HG03521 (cell line): Measurements from ENCODE around the gene ATG9A.
"Not testable (repeated sequence)": the region's sequence is repeated elsewhere in the genome, so short reads cannot be mapped to it uniquely, and the experiment has no call there.

Source experiments
- ATAC-seq: cut with Tn5 transposase; IDR thresholded peaks from one replicate; pipeline ENCODE4 v1.9.1; 2021; ENCODE audit warnings: mild to moderate bottlenecking, moderate library complexity; ENCODE audit not compliant: unreplicated experiment

The ATG9A gene, protein sequence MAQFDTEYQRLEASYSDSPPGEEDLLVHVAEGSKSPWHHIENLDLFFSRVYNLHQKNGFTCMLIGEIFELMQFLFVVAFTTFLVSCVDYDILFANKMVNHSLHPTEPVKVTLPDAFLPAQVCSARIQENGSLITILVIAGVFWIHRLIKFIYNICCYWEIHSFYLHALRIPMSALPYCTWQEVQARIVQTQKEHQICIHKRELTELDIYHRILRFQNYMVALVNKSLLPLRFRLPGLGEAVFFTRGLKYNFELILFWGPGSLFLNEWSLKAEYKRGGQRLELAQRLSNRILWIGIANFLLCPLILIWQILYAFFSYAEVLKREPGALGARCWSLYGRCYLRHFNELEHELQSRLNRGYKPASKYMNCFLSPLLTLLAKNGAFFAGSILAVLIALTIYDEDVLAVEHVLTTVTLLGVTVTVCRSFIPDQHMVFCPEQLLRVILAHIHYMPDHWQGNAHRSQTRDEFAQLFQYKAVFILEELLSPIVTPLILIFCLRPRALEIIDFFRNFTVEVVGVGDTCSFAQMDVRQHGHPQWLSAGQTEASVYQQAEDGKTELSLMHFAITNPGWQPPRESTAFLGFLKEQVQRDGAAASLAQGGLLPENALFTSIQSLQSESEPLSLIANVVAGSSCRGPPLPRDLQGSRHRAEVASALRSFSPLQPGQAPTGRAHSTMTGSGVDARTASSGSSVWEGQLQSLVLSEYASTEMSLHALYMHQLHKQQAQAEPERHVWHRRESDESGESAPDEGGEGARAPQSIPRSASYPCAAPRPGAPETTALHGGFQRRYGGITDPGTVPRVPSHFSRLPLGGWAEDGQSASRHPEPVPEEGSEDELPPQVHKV

DNA sequence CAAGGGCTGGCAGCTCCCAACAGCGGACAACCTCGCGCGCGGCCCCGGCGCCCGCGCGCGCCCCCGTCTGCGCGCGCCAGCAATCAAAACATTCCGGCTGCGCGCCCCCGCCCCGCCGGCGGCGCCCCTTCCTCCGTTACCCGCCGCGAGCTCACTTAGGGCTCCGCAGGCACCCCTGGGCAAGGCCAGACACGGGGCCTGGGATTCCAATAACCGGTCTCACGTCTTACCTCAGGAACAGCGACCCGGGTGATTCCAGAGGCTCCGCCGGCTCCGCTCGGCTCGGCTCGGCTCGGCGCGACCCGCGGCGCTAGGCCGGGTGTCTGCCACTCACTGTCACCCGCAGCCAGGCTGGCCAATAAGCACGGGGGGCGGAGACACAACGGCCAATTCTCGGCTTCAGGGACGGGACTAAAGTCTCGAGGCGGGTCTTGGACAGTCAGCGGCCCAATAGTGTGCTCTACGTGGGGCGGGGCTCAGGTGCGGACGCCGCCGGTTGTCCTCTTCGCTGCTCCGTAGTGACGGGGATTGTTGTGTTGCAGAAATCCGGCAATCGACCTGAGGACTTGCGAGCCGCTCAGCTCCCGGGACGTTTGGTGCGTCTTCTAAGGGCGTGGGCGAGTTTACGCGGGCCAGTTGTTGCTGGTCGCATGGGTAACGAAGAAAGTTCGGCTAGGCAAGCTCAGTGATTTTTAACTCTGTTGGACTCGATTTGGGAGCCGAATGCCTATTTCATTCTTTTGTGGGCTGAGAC, at the start of gene ATG9A, which contains the start of gene ANKZF1:
Gene ATG9A, minus strand, starts transcription at position 332 of the 754 bp plus-strand sequence. CDS start 1,612 bp downstream, outside the sequence.
Gene ANKZF1, plus strand, starts transcription at position 502 of the 754 bp plus-strand sequence. CDS start 452 bp downstream, outside the sequence.
- ATAC-seq, result peak; percentile 97

DNA sequence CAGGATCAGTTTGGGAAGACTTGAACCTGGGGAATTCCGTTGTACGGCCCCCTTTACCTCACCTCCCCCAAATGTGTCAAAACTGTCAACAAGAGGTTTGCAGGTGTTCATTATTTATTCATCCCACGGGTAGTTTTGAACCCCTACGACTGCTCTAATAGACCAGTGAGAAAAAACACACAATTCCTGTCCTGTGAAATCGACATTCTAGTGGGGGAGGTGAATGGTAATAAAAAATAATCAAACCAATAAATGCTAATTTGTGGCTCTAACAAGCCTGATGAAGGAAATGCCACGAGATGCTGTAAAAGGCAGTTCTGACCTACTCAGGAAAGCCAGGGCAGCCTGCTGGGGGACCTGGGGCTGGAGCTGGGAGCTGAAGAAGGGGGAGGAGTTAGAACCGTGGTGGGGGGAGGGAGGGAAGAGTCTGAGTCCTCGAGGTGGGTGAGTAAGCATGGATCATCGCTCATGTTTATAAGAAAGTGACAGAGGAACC, 49.3 kb upstream of the ATG9A start:
- no peak for ATAC-seq

DNA sequence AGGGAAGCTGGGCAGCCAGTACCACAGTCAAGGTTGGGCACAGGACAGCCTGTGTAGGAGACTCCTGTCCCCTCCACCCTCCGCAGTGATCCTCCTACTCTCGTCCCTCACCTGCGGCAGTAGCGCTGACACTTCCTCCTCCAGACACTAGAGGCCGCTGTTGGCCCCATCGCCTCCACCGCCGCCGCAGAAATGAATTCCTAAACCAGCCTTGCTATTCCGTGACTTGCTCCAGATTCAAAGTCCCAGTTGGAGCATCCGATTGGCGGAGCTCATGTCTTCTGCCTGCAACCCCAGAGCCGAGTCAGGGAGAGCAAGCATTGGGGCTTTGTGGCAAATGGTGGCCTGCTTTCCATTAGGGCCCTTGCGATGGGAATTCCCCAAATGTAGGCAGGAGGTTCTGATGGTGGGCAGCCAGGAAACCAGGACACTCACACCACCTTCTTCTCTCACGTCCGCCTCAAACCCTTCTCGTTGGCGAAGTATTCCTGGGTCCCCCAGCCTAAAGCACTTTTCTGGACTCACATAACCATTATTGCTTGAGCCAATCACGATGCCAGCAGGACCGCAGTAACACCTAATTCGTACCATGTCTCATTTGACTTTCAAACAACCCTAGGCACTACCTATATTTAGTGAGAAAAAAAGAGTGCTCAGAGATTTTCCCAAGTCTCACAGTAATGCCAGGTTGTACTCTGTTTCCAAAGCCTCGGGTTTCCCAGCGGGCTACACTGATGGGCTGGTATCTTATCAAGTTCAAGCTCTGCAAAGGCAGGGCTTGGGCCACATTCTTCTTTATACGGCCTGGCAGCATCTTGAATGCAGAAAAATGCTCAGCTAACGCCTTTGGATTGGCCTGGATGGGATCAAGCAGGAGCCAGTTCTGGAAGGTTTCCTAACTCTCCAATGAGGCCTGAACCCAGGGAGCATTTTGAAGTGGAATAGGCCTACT, 48.5 kb upstream of the ATG9A start:
- ATAC-seq, result peak; percentile 24

DNA sequence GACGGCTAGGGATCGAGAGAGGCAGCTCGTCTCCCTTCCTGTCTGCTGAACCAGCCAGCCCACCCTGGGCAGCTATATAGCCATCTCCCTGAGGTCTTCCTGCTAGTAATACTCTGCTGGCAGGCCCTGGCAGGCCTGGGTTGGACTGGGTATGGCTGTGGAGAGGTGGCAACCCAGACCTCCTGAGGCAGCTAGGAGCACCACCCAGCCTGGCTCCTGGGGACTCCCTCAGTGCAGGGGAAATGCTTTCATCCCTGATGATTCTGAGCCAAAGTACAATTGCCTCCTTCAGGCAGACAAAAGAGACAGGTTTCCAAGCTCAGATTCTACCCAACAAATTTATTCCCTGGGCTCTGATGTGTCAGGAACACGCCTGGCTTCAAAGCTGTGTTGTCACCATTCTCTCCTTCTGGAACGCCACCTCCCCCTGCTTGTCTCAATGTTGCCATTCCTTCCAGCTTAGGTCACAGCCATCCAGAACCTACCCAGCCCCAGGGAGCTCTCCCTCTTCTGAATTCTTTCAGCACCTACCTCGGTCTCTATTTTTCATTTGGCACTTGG, 45.0 kb upstream of the ATG9A start:
- no peak for ATAC-seq

DNA sequence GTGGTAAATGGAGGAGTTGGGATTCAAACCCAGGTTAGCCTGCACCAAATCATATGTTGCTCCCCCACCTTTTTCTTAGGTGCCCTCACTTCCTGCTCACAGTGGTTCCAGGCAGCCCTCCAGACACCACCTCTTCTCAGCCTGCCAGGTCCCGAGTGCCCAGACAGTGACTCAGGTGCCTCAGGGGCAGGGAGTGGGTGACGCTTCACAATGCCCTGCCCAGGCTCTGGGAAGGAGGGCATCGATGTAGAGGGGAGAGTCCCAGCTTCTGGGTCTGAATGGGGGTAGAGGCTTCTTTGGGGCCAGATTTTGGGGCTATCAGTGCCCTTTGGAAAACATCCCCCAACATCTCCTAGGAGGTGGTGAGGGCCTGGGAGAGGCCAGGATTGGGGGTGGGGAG, 44.5 kb upstream of the ATG9A start:
- ATAC-seq, result no peak

DNA sequence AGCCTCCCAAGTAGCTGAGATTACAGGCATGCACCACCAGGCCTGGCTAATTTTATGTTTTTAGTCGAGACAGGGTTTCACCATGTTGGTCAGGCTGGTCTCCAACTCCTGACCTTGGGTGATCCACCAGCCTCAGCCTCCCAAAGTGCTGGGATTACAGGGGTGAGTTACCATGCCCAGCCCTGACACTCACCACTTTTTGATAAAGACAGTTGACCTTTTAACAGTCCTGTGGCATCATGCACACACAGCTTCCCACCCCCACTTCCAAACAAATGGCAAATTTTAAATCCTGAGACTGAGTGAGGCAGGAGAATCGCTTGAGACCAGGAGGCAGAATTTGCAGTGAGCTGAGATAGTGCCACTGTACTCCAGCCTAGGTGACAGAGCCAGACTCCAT, 43.6 kb upstream of the ATG9A start:
- ATAC-seq, result no peak

DNA sequence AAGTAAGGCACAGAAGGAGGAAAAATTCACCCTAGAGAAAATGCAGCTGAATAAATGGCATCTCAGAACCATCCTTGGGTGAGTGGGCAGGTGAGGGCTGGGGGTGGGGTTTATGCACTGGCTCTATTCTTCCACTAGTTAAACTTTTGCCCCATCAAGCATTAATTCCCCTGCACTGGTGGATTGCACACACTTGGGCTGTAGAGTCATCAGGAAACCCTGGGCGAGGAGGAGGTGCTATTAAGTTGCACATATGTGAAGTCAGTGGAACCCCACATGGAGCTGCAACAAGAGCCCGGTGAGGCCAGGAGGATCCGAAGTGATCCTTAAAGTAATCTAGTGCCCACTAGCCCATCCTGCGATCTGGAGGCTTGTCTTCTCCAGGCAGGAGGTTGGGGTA, 42.9 kb upstream of the ATG9A start:
- ATAC-seq, result no peak

DNA sequence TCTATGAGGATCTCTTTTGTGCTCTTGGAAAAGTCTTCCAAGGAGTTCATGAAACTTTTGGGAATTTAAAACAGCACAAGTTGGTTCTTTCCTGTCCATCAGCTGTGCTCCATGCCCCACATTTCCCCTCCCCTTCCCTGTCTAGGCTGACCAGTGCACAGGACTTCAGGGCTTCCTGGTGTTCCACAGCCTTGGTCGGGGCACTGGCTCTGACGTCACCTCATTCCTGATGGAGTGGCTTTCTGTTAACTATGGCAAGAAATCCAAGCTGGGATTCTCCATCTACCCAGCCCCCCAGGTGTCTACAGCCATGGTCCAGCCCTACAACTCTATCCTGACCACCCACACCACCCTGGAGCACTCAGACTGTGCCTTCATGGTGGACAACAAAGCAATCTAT, 41.6 kb upstream of the ATG9A start:
- no peak for ATAC-seq

DNA sequence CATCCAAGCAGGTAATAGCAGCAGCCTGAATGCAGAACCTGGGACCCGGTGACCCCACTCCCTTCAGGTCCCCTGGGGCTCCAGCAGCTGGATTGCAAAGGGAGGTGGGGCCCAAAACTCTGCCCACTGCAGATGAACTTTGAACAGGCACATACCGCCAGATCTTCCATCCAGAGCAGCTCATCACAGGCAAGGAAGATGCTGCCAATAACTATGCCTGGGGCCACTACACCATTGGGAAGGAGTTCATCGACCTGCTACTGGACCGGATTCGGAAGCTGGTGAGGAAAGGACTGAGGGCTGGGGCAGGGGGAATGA, 40.6 kb upstream of the ATG9A start:
- ATAC-seq, result no peak

DNA sequence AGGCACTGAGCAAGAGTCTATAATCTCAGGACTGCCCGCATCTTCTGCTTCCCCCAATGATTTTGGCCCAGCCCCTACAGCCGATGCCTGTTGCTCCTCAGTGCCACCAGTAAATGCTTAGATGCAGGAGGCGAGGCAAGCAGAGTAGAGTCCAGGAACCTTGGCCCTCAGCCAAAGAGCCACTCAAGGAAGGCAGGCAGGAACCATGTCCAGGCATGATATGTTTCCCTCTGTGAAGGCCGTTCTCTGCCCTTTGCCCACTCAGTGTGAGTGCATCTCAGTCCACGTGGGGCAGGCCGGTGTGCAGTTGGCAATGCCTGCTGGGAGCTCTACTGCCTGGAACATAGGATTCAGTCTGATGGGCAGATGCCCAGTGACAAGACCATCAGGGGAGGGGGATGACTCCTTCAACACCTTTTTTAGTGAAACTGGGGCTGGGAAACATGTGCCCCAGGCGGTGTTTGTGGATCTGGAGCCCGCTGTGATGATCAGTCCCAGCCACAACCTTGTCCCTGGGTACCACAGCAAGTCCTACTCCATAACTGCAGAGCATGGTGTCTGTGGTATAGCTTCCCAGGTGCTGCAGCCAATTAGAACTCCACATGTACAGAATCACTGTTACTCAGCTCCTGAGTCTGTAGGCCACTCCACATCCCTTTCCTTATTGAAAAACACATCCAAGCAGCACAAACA, 40.1 kb upstream of the ATG9A start:
- ATAC-seq, result no peak

DNA sequence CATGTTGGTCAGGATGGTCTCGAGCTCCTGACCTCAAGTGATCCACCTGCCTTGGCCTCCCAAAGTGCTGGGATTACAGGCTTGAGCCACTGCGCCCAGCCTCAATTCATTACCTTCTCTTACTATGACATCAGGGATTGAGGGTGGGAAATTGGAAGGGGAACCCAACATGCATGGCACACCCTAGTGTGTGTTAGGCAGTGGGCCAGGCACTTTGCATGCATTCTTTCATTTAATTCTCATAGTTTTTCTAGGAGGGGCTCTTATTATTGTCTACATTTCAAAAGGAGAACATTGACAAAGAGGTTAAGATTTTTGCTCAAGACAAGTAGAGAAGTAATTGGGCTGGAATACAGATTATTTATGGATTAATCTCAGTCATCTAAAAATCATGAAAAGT, 38.9 kb upstream of the ATG9A start:
- ATAC-seq, result no peak

DNA sequence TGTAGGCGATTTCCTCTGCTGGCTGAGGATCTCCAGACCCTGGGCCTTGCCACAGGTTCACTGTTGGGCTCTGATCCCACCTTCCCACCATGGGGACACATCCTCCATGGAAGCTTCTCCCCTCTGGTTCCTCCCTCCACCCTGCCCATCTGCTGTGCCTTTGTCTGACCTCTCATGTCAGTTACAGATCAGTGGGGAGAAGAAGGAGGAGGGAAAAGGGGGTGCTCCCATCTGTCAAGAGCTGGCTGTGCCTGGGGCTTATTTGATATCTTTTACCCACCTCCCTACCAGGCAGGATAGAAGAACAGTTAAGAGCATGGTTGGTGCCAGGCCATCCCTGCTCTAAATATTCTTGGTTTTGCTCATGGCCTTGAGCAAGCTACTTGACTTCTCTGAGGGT, 37.5 kb upstream of the ATG9A start:
- ATAC-seq, result no peak

DNA sequence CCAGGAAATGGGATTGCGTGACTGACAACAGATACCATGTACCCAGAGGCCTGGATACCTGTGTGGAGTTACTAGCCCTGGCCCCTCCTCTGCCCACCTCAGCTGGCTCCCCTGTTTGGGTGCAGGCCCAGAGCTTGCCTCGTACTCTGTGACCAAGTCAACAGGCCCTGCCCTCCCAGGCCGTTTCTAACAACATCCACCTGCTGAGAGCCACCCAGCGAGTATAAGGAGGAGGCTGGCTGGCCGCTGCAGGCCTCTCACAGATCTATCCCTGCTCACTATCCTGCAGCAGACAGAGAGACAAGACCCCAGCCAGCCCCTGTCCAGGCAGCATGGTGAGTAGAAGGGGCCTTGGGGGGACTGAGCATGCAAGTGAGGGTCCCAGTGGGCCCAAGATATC, 36.8 kb upstream of the ATG9A start:
- ATAC-seq, result no peak

DNA sequence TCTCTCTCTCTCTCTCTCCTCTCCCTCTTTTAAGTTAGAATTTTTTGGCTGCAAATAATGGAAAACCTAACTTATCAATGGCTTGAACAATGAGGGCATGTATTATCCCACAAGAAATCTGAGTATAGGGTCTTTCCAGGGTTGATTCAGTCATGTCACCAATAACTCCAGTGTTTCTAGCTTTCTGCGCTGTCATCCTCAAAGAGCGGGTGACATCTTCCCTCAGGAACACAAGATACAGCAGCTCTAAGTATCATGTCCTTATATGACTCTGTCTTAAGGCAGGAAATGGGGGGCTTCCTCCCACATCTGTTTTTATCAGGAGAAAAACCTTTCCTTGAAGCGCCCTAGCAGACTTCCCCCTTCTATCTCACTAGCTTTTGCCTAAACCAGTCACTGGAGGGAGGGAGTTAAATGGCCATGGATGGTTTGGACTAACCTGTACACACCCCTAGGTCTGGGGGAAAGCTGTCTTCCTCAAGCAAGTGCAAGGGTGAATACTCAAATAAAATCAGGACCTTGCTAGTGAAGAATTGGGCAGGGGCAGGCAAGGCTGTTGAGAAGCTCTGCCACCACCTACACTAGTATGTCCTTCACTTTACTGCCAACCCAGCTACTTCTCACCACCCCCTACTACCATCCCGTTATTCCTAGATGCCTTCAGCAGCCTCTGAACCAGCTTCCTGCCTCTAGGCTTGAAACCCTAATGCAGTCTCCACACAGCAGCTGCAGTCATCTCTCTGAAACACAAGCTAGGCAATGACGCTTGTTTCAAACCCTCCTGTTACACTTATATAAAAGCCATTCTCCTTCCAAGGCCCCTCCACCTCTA, 31.8 kb upstream of the ATG9A start:
- ATAC-seq, result no peak

DNA sequence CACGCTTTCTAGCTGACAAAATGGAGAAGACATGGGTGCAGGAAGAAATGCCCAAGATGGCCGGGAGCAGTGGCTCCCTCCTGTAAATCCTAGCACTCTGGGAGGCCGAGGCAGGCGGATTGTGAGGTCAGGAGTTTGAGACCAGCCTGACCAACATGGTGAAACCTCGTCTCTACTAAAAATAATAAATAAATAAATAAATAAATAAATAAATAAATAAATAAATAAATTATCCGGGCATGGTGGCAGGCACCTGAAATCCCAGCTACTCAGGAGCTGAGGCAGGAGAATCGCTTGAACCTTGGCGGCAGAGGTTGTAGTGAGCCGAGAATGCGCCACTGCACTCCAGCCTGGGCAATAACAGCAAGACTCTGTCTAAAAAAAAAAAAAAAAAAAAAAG, 29.5 kb upstream of the ATG9A start:
- not testable (repeated sequence) for ATAC-seq

DNA sequence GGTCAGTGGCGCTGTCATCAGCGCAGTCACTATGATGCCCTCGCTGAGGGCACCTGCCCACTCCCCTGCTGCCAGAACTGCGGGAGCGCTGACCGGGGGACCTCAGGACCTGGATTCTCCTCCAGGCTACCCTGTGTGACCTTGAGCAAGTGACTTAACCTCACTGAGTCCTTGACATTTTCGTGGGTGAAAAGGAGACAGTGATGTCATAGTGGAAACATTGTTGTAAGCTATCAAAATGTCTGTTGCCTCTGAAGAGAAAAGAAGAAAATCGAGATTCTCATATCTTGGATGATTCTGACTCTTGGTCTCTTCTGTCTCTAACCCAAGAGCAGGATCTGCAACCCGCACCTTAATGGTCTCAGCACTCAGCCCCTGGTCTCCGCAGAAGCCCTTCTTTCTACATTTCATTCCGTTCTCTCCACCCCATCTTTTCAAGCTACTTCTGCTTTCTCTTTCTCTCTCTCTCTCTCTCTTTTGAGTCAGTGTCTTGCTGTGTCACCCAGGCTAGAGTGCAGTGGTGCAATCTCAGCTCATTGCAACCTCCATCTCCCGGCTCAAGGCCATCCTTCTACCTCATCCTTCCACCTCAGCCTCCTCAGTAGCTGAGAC, 25.3 kb upstream of the ATG9A start:
- peak; percentile 21 for ATAC-seq

DNA sequence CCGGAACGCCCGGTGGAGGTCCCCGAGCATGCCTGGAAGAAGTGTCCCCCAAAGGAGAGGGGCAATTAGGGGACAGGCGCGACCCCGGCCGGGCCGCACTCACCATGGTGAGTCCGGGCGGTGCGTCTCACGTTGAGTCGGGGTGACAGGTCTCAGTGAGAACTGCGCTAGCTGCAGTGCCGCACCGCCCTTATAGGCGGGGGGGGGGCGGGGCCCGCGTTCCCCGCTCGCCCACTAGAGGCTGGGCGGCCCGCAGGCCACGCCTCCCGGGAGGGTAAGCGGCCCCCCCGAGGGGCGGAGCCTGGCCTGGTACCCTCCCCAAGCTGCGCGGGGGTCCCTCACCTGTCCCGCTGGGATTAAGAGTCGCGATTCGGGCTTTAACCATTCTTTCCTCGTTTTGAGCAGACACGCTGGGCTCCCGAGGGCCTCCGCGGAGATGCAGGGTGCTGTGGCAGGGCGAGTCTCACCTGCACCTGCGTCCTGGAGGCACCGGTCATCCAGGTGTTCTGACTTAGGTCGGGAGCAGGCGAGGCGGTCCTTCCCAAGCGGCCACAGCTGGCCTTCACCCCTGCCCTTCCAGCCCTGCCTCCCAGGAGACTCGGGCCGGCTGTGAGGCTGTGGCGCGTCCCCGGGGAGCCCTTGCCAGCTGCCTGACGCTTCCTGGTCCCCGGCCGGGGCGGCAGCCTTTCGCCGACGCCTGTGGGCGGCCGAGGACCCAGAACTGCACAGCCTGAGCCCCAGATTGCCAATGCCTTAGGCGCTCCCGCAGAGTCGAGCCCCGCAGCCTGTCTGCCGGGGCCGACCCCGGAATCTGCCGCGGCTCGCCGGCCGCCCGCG, 24.5 kb upstream of the ATG9A start, which contains the start of gene TUBA4A:
Gene TUBA4A, minus strand, starts transcription at position 166 of the 837 bp plus-strand sequence. Its CDS starts 60 bp downstream, at position 106.
- ATAC-seq, result peak; percentile 58
